GM12878 (cell line): ENCODE data around the gene CASS4. TPM values are rescaled to one million over a fixed set of nuclear protein-coding genes. Genes with fewer than 3 reads are reported as not detected.

Experiments
- ATAC-seq: fragments of 200-7000 bp; cut with Tn5 transposase; 3 replicates; pipeline ENCODE4 v1.9.1; 2020; ENCODE audit warnings: mild to moderate bottlenecking, moderate library complexity
- BruUV-seq: library from RNA; stranded (reverse); fragments of 400-500 nt; replicated peaks from 2 replicates; lab custom pipeline; 2021; lab: Mats Ljungman, UMichigan
- CTCF ChIA-PET: fragments of 300-600 bp; sonication (Branson Sonifier 250); formaldehyde crosslinking; extraction: SDS; loops from one replicate; lab custom pipeline; 2021; ENCODE audit warnings: inconsistent platforms; lab: Yijun Ruan, JAX
- POLR2A ChIA-PET: fragments of 350-600 bp; formaldehyde crosslinking; extraction: SDS; loops from one replicate; lab custom pipeline; 2021; ENCODE audit warnings: inconsistent platforms; lab: Charles Lee
- RAD21 ChIA-PET: fragments of 300-600 bp; sonication (Branson Sonifier 250); formaldehyde crosslinking; loops from one replicate; lab custom pipeline; 2023; ENCODE audit warnings: antibody characterized with exemption; ENCODE audit not compliant: unreplicated experiment; lab: Charles Lee
- SMC1A ChIA-PET: fragments of 300-600 bp; sonication (Branson Sonifier 250); formaldehyde crosslinking; loops from one replicate; lab custom pipeline; 2023; ENCODE audit not compliant: unreplicated experiment, uncharacterized antibody; lab: Charles Lee
- DNase-seq: peaks from one replicate; pipeline ENCODE4 v3.0.0-alpha.2; 2011; ENCODE audit warnings: low read depth, low spot score
- FAIRE-seq: peaks from 3 replicates; lab custom pipeline; 2011; peaks lifted over from hg19 to GRCh38; lab: Jason Lieb, UNC
- H2AFZ ChIP-seq: 2 replicates; pipeline ENCODE4 v1.6.0; 2011; ENCODE audit warnings: low read depth, low read length, control low read depth; ENCODE audit not compliant: control insufficient read depth
- H3K27ac ChIP-seq: 2 replicates; pipeline ENCODE4 v1.5.1; 2011; ENCODE audit warnings: control low read depth; ENCODE audit not compliant: control insufficient read depth, insufficient read depth
- H3K27me3 ChIP-seq, 2 experiments: replicated peaks in 1 of 2; 2 replicates each; pipeline versions ENCODE4 v1.6.0 to v1.6.1; 2011; ENCODE audit warnings: low read length in 1 of 2; ENCODE audit not compliant: control insufficient read depth in 2 of 2, insufficient read depth in 2 of 2
- H3K36me3 ChIP-seq, 2 experiments: 2 replicates each; pipeline ENCODE4 v1.5.1; 2011; ENCODE audit warnings: low read length in 1 of 2; ENCODE audit not compliant: control insufficient read depth in 2 of 2, insufficient read depth in 2 of 2
- H3K4me1 ChIP-seq: 2 replicates; pipeline ENCODE4 v1.6.1; 2011; ENCODE audit warnings: mild to moderate bottlenecking, low read length, moderate library complexity, mixed read lengths; ENCODE audit not compliant: control insufficient read depth, insufficient read depth
- H3K4me2 ChIP-seq: 2 replicates; pipeline ENCODE4 v1.6.0; 2011; ENCODE audit warnings: control low read depth; ENCODE audit not compliant: control insufficient read depth, insufficient read depth
- H3K4me3 ChIP-seq: fragments of 200-600 bp; sonication (generic); 2 replicates; pipeline ENCODE4 v1.5.1; 2016
- H3K79me2 ChIP-seq: 2 replicates; pipeline ENCODE4 v1.6.0; 2011; ENCODE audit warnings: low read length; ENCODE audit not compliant: control insufficient read depth, insufficient read depth
- H3K9ac ChIP-seq: 2 replicates; pipeline ENCODE4 v1.8.0; 2011; ENCODE audit warnings: low read length, control low read depth, mixed read lengths; ENCODE audit not compliant: control insufficient read depth, insufficient read depth
- H3K9me3 ChIP-seq: replicated peaks from 3 replicates; pipeline ENCODE4 v1.5.1; 2011; ENCODE audit warnings: mild to moderate bottlenecking, low read length; ENCODE audit not compliant: control insufficient read depth, insufficient read depth
- H4K20me1 ChIP-seq: 2 replicates; pipeline ENCODE4 v1.6.0; 2011; ENCODE audit not compliant: control insufficient read depth, insufficient read depth
- BCL11A ChIP-seq: IDR thresholded peaks from 2 replicates; pipeline ENCODE4 v1.6.1; 2011; ENCODE audit warnings: low read depth, low read length
- FOXM1 ChIP-seq: IDR thresholded peaks from 2 replicates; pipeline ENCODE4 v1.6.1; 2012; ENCODE audit warnings: low read depth, mild to moderate bottlenecking, inconsistent platforms, low read length, moderate library complexity
- MYB ChIP-seq: fragments of 150-350 bp; IDR thresholded peaks from 2 replicates; pipeline ENCODE4 v1.6.1; 2014; ENCODE audit warnings: mild to moderate bottlenecking, low read depth, low read length, borderline replicate concordance
- RAD51 ChIP-seq: fragments of 450-650 bp; IDR thresholded peaks from 2 replicates; pipeline ENCODE4 v1.6.1; 2016; ENCODE audit warnings: moderate library complexity, mild to moderate bottlenecking, inconsistent platforms
- RUNX3 ChIP-seq: IDR thresholded peaks from 2 replicates; pipeline ENCODE4 v1.6.1; 2012; ENCODE audit warnings: low read length, inconsistent platforms
- TCF3 ChIP-seq: IDR thresholded peaks from 2 replicates; pipeline ENCODE4 v1.6.1; 2012; ENCODE audit warnings: low read depth, mild to moderate bottlenecking, low read length, borderline replicate concordance; ENCODE audit not compliant: insufficient read depth
- ZNF207 ChIP-seq: fragments of 450-650 bp; IDR thresholded peaks from 2 replicates; pipeline ENCODE4 v1.6.1; 2014; ENCODE audit warnings: antibody characterized with exemption, mild to moderate bottlenecking, borderline replicate concordance
- WGBS: methylation state at CpG from one replicate; pipeline ENCODE4 v1.1.6; 2016; ENCODE audit warnings: low lambda C conversion rate; ENCODE audit not compliant: insufficient replicate concordance, insufficient coverage; ENCODE audit errors: missing lambda C conversion rate; 5-methylcytosine and 5-hydroxymethylcytosine counted together
- in situ Hi-C: fragments of 300-500 bp; cut with MboI; formaldehyde crosslinking; loops from 9 replicates; pipeline ENCODE4 v1.14.3; 2018; ENCODE audit warnings: mixed read lengths
- intact Hi-C: fragments of 100-400 bp; cut with micrococcal nuclease; formaldehyde crosslinking; loops from one replicate; pipeline ENCODE4 v1.14.2; 2022; ENCODE audit not compliant: unreplicated experiment
- polyA plus RNA-seq, 11 experiments: library from polyadenylated mRNA; depleted of rRNA in 4 of 11; unstranded in 6 of 11; stranded (reverse) in 5 of 11; fragments of >200 nt; fragmentation: Nextera tagmentation in 4 of 11; fragmentation: Illumina TruSeq in 1 of 11; extraction: Ambion mirVana in 4 of 11; extraction: Trizol in 1 of 11; gene quantifications; 1 replicate in 1 of 11; 2 replicates in 10 of 11; pipeline versions ENCODE4 v1.2.1 to v1.2.3, GENCODE V29; 2011 to 2016; ENCODE audit warnings: inconsistent platforms in 2 of 11, missing spikeins in 2 of 11, low read depth in 1 of 11
- total RNA-seq, 4 experiments: library from RNA; depleted of rRNA in 3 of 4; stranded (reverse); fragments of >200 nt in 3 of 4; fragmentation: Illumina TruSeq in 1 of 4; extraction: Trizol in 1 of 4; gene quantifications; 2 replicates each; pipeline versions ENCODE4 v1.2.1 to v1.2.3, GENCODE V29; 2013 to 2021
- TF ChIP-seq, protein P1 (sequence below): fragments of 450-650 bp; IDR thresholded peaks from 2 replicates; pipeline ENCODE4 v1.6.1; 2017; ENCODE audit warnings: mild to moderate bottlenecking, low read depth, inconsistent platforms; ENCODE audit not compliant: poor library complexity, severe bottlenecking
- TF ChIP-seq, protein P2 (sequence below): IDR thresholded peaks from 2 replicates; pipeline ENCODE4 v1.6.1; 2012; ENCODE audit warnings: low read depth, low read length, improper control_type of control experiment
- TF ChIP-seq, protein P3 (sequence below): fragments of 450-650 bp; formaldehyde crosslinking; IDR thresholded peaks from 2 replicates; pipeline ENCODE4 v1.4.0; 2022; ENCODE audit warnings: mild to moderate bottlenecking, moderate library complexity

CASS4 gene
- total and polyA plus RNA-seq, 10 of the 15 experiments (the other 5 are each of a cell fraction or from before 2014, with no cell fraction given): 0.04 to 0.24 (median 0.11) TPM; not detected in 1

DNA sequence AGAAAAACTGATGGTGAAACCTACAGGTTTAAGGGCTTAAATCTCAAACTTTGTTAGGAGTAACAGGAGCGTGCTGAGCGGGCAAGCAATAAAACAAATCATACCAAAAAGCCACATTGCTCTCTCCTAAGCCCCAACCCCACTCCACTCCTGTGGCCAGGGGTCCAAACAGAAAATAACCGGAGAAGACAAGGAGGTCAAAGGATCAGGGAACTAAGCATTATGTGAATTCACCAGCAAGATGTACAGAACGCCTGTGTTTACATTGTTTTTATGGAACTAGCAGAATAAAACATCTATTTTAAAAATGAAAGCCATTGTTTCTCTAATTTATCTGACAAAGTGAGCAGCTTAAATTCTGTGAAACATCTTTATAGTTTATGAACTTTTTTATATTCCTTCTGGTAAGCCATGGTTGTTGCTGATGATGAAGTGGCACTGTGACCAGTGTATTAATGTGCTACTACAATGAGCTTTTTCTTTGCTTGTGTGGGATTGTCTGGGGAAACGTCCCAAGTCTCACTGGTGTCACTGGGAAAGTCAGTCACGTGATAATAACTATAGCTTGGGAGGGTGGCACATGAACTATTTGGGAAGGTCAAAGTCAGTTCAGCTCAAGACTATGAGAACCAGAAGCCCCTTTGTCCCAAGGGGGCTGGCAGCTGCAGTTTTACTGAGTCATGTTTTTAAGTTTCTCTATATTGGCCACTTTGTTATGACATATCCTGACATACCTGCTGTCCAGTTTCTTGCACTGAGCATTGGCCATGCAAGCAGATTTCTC lies 43.5 kb upstream of the CASS4 start:
- Histone ChIP-seq H3K9ac (no peak overlapping the region), H3K4me1 (no peaks in the 10 kb centered on the region), H2AFZ (no peak overlapping the region), H3K79me2 (no peaks in the 10 kb centered on the region), H3K4me3 (no peak overlapping the region)
- SMC1A ChIA-PET: interaction anchor here (2.0 kb wide), 1 partner anchor 16 kb away, joined by 4 read pairs; no protein-coding TSS in a partner anchor
- CTCF ChIA-PET: no interaction called here
- 96% methylated on average over 6 of the region's 6 CpGs for WGBS
- POLR2A ChIA-PET: no interaction called here
- intact Hi-C loops (no loop called here), in situ Hi-C loops (no loop called here)
- ATAC-seq (no peak), DNase-seq (no peak)
- no TSS peak for BruUV-seq
- TF ChIP-seq ZNF207: no peak
- no peak for TF ChIP-seq BCL11A
- peak; percentile 22; the same call in 1 of the 2 replicates for TF ChIP-seq RAD51
- TF ChIP-seq, all 136 proteins: peak for 1
- Histone ChIP-seq H3K27ac (no peak overlapping the region), H3K27me3 (no peaks in the 10 kb centered on the region), H3K9me3 (no peaks in the 10 kb centered on the region), H3K36me3 (peaks cover 11 to 30% of the 10 kb centered on the region in 2 experiments), H4K20me1 (no peaks in the 10 kb centered on the region), H3K4me2 (no peak overlapping the region)
- RAD21 ChIA-PET: no interaction called here
- FAIRE-seq: no peak

DNA sequence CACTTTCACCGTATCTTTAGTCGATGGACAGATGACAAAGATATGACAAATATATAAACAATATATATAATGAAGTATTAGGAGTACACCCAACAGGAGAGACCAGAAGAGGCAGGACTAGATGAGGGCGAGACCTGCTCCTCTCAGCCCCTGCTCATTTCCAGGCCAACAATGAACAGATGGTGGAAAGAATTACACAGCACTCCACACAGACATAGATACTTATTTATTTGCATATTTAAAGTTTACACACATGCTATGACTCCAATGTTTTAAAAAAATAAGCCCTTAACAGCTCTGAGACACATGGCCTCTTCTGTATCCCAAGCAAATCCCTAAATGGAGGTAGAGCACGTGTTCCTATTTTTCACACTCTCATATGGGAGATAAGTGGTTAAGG lies 42.9 kb upstream of the CASS4 start:
- no peak overlapping the region for H2AFZ ChIP-seq
- no peaks in the 10 kb centered on the region for H3K27me3 ChIP-seq
- no peaks in the 10 kb centered on the region; the same call in 1 of the 2 replicates for H3K4me1 ChIP-seq
- H3K27ac ChIP-seq: no peak overlapping the region
- H3K79me2 ChIP-seq: no peaks in the 10 kb centered on the region
- in situ Hi-C loops (no loop called here), intact Hi-C loops (no loop called here)
- BruUV-seq: no TSS peak
- ATAC-seq (no peak), DNase-seq (no peak), FAIRE-seq (no peak)
- H3K9me3 ChIP-seq: no peaks in the 10 kb centered on the region
- ChIA-PET CTCF (no interaction called here), RAD21 (no interaction called here), SMC1A (interaction anchor here (2.0 kb wide), 1 partner anchor 16 kb away, joined by 4 read pairs; no protein-coding TSS in a partner anchor), POLR2A (no interaction called here)
- H3K4me2 ChIP-seq: no peak overlapping the region
- no peaks in the 10 kb centered on the region for H4K20me1 ChIP-seq
- WGBS: 98% methylated on average over 4 of the region's 4 CpGs
- H3K4me3 ChIP-seq: no peak overlapping the region
- peaks cover 11 to 34% of the 10 kb centered on the region in 2 experiments for H3K36me3 ChIP-seq
- H3K9ac ChIP-seq: no peak overlapping the region
- TF ChIP-seq, protein P1, sequence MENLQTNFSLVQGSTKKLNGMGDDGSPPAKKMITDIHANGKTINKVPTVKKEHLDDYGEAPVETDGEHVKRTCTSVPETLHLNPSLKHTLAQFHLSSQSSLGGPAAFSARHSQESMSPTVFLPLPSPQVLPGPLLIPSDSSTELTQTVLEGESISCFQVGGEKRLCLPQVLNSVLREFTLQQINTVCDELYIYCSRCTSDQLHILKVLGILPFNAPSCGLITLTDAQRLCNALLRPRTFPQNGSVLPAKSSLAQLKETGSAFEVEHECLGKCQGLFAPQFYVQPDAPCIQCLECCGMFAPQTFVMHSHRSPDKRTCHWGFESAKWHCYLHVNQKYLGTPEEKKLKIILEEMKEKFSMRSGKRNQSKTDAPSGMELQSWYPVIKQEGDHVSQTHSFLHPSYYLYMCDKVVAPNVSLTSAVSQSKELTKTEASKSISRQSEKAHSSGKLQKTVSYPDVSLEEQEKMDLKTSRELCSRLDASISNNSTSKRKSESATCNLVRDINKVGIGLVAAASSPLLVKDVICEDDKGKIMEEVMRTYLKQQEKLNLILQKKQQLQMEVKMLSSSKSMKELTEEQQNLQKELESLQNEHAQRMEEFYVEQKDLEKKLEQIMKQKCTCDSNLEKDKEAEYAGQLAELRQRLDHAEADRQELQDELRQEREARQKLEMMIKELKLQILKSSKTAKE: no peak
- no peak for TF ChIP-seq FOXM1
- TF ChIP-seq MYB: no peak
- TF ChIP-seq, protein P2, sequence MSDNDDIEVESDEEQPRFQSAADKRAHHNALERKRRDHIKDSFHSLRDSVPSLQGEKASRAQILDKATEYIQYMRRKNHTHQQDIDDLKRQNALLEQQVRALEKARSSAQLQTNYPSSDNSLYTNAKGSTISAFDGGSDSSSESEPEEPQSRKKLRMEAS: no peak
- TF ChIP-seq, protein P3, sequence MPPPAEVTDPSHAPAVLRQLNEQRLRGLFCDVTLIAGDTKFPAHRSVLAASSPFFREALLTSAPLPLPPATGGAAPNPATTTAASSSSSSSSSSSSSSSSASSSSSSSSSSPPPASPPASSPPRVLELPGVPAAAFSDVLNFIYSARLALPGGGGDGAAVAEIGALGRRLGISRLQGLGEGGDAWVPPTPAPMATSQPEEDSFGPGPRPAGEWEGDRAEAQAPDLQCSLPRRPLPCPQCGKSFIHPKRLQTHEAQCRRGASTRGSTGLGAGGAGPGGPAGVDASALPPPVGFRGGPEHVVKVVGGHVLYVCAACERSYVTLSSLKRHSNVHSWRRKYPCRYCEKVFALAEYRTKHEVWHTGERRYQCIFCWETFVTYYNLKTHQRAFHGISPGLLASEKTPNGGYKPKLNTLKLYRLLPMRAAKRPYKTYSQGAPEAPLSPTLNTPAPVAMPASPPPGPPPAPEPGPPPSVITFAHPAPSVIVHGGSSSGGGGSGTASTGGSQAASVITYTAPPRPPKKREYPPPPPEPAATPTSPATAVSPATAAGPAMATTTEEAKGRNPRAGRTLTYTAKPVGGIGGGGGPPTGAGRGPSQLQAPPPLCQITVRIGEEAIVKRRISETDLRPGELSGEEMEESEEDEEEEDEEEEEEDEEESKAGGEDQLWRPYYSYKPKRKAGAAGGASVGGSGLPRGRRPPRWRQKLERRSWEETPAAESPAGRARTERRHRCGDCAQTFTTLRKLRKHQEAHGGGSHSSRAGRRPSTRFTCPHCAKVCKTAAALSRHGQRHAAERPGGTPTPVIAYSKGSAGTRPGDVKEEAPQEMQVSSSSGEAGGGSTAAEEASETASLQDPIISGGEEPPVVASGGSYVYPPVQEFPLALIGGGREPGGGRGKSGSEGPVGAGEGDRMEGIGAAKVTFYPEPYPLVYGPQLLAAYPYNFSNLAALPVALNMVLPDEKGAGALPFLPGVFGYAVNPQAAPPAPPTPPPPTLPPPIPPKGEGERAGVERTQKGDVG: no peak
- no peak for TF ChIP-seq TCF3
- no peak for TF ChIP-seq RUNX3
